SK-N-SH treated with all-trans-retinoic acid at 6 μM for 48 hours (cell line): ENCODE measurements around the gene CNIH1.

Source experiments
- ATAC-seq: fragments of 200-7000 bp; cut with Tn5 transposase; 3 replicates; pipeline ENCODE4 v1.9.1; 2020; ENCODE audit warnings: mild to moderate bottlenecking, moderate library complexity
- ARNTL ChIP-seq: fragments of 450-650 bp; formaldehyde crosslinking; IDR thresholded peaks from 2 replicates; pipeline ENCODE4 v1.5.0; 2020; ENCODE audit warnings: low read depth, mild to moderate bottlenecking, moderate library complexity, borderline replicate concordance
- BACH2 ChIP-seq: fragments of 250-450 bp; sonication (Bioruptor Pico); IDR thresholded peaks from 2 replicates; pipeline ENCODE4 v1.9.0; 2021; ENCODE audit warnings: mild to moderate bottlenecking, borderline replicate concordance
- CREB5 ChIP-seq: fragments of 250-450 bp; sonication (Bioruptor Pico); IDR thresholded peaks from 2 replicates; pipeline ENCODE4 v1.5.1; 2020; ENCODE audit warnings: low read depth, mild to moderate bottlenecking, moderate library complexity
- CSDC2 ChIP-seq: fragments of 250-450 bp; sonication (Bioruptor Pico); IDR thresholded peaks from 2 replicates; pipeline ENCODE4 v1.5.0; 2020; ENCODE audit warnings: mild to moderate bottlenecking, moderate library complexity
- GLIS3 ChIP-seq: fragments of 250-450 bp; sonication (Bioruptor Pico); IDR thresholded peaks from 2 replicates; pipeline ENCODE4 v1.5.0; 2020; ENCODE audit warnings: mild to moderate bottlenecking, moderate library complexity
- ISL1 ChIP-seq: fragments of 250-450 bp; sonication (Bioruptor Pico); IDR thresholded peaks from 2 replicates; pipeline ENCODE4 v2.1.2; 2022; ENCODE audit warnings: mild to moderate bottlenecking, moderate library complexity
- OSR1 ChIP-seq: fragments of 250-450 bp; sonication (Bioruptor Pico); IDR thresholded peaks from 2 replicates; pipeline ENCODE4 v1.8.0; 2022; ENCODE audit warnings: moderate library complexity, mild to moderate bottlenecking, inconsistent platforms
- PATZ1 ChIP-seq: fragments of 250-450 bp; sonication (Bioruptor Pico); IDR thresholded peaks from 2 replicates; pipeline ENCODE4 v1.8.0; 2020; ENCODE audit warnings: mild to moderate bottlenecking, moderate library complexity, borderline replicate concordance
- POU6F1 ChIP-seq: fragments of 250-450 bp; sonication (Bioruptor Pico); IDR thresholded peaks from 2 replicates; pipeline ENCODE4 v1.8.0; 2021; ENCODE audit warnings: low read depth, mild to moderate bottlenecking, moderate library complexity, borderline replicate concordance
- PPARA ChIP-seq: fragments of 250-450 bp; sonication (Bioruptor Pico); IDR thresholded peaks from 2 replicates; pipeline ENCODE4 v1.5.0; 2020; ENCODE audit warnings: mild to moderate bottlenecking, borderline replicate concordance
- RARB ChIP-seq: fragments of 250-450 bp; sonication (Bioruptor Pico); IDR thresholded peaks from 2 replicates; pipeline ENCODE4 v1.8.0; 2021; ENCODE audit warnings: mild to moderate bottlenecking, moderate library complexity
- SNAI2 ChIP-seq: fragments of 250-450 bp; sonication (Bioruptor Pico); IDR thresholded peaks from 2 replicates; pipeline ENCODE4 v1.5.0; 2020; ENCODE audit warnings: mild to moderate bottlenecking, moderate library complexity
- TCF4 ChIP-seq: fragments of 250-450 bp; sonication (Bioruptor Pico); IDR thresholded peaks from 2 replicates; pipeline ENCODE4 v1.8.0; 2021; ENCODE audit warnings: mild to moderate bottlenecking, moderate library complexity, borderline replicate concordance
- TOX ChIP-seq: fragments of 250-450 bp; sonication (Bioruptor Pico); IDR thresholded peaks from 2 replicates; pipeline ENCODE4 v1.8.0; 2021; ENCODE audit warnings: mild to moderate bottlenecking, moderate library complexity, borderline replicate concordance
- TSHZ2 ChIP-seq: fragments of 250-450 bp; sonication (Bioruptor Pico); IDR thresholded peaks from 2 replicates; pipeline ENCODE4 v1.5.0; 2020; ENCODE audit warnings: mild to moderate bottlenecking, moderate library complexity
- ZC3H10 ChIP-seq: fragments of 250-450 bp; sonication (Bioruptor Pico); IDR thresholded peaks from 2 replicates; pipeline ENCODE4 v1.5.1; 2021; ENCODE audit warnings: mild to moderate bottlenecking, moderate library complexity
- ZFP3 ChIP-seq: fragments of 250-450 bp; sonication (Bioruptor Pico); IDR thresholded peaks from 2 replicates; pipeline ENCODE4 v1.5.0; 2020; ENCODE audit warnings: mild to moderate bottlenecking, moderate library complexity
- ZFP30 ChIP-seq: fragments of 450-650 bp; formaldehyde crosslinking; IDR thresholded peaks from 2 replicates; pipeline ENCODE4 v1.5.0; 2022; ENCODE audit warnings: mild to moderate bottlenecking, moderate library complexity
- ZNF565 ChIP-seq: fragments of 450-650 bp; formaldehyde crosslinking; conservative IDR thresholded peaks from 2 replicates; pipeline ENCODE4 v1.5.0; 2020; ENCODE audit warnings: low read depth, mild to moderate bottlenecking, moderate library complexity
- ZNF70 ChIP-seq: fragments of 450-650 bp; formaldehyde crosslinking; IDR thresholded peaks from 2 replicates; pipeline ENCODE4 v1.5.0; 2020; ENCODE audit warnings: mild to moderate bottlenecking, moderate library complexity
- ZNF8 ChIP-seq: fragments of 450-650 bp; formaldehyde crosslinking; IDR thresholded peaks from 2 replicates; pipeline ENCODE4 v1.5.0; 2020; ENCODE audit warnings: mild to moderate bottlenecking, moderate library complexity
- TF ChIP-seq, protein P1 (sequence below): fragments of 250-450 bp; sonication (Bioruptor Pico); IDR thresholded peaks from 2 replicates; pipeline ENCODE4 v1.5.1; 2021; ENCODE audit warnings: mild to moderate bottlenecking, moderate library complexity

Gene CNIH1

DNA sequence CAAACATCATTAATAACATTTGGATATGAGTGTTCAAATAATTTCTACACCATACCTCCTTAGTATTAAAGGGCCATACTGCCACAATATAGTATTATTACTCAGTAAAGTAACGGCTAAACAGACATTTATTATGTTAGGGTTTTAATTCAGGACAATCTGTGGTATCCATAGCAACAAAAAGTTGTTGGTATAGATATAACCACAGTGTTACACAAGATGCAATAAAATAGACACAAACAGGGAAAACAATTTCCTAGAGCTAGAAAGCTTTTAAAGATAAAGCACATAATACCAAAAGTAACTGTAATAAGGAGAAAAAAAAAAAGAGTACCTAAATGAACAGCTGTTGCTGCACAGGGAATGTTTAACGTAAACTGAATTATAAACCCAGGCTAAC, 16.1 kb downstream of the CNIH1 start:
- TF ChIP-seq PATZ1 (CRISPR knock-in tag) (no peak), CREB5 (CRISPR knock-in tag) (no peak), PPARA (CRISPR knock-in tag) (no peak)
- no peak for ATAC-seq

GRCh38 chr14:54424479-54424901, 16.7 kb downstream of the CNIH1 start:
- TF ChIP-seq POU6F1 (CRISPR knock-in tag): no peak
- no peak for TF ChIP-seq TOX (CRISPR knock-in tag)
- TF ChIP-seq BACH2 (CRISPR knock-in tag): no peak
- TF ChIP-seq PPARA (CRISPR knock-in tag): no peak
- no peak for TF ChIP-seq TCF4 (CRISPR knock-in tag)
- TF ChIP-seq OSR1 (CRISPR knock-in tag): no peak
- TF ChIP-seq ZNF565 (CRISPR knock-in tag): no peak
- no peak for TF ChIP-seq SNAI2 (CRISPR knock-in tag)
- no peak for TF ChIP-seq GLIS3 (CRISPR knock-in tag)
- no peak for TF ChIP-seq ZFP30 (CRISPR knock-in tag)
- no peak for TF ChIP-seq ZFP3 (CRISPR knock-in tag)
- no peak for TF ChIP-seq ZNF70 (CRISPR knock-in tag)
- TF ChIP-seq RARB (CRISPR knock-in tag): no peak
- TF ChIP-seq ZC3H10 (CRISPR knock-in tag): no peak
- no peak for TF ChIP-seq PATZ1 (CRISPR knock-in tag)
- TF ChIP-seq CREB5 (CRISPR knock-in tag): no peak
- no peak for TF ChIP-seq TSHZ2 (CRISPR knock-in tag)
- no peak for ATAC-seq

DNA sequence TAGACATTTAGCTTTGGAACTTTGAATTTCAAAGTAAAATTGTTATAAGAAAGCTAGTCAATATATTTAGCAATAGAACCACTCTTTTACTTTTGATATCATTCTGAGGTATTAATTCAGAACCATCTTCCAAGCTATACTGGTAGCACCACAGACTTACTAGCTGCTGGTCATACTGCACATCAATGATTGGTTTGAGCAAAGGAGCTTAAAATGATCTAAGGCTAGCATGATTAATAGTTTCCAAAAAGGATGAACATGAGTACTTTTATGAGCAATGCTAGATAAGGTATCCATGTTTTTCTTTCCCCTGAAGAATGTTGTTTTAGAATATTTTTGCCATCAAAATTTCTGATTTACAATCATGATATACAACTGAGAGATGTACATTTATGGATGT, 17.2 kb downstream of the CNIH1 start:
- no peak for ATAC-seq
- no peak for TF ChIP-seq PPARA (CRISPR knock-in tag)
- TF ChIP-seq OSR1 (CRISPR knock-in tag): no peak
- no peak for TF ChIP-seq CREB5 (CRISPR knock-in tag)
- TF ChIP-seq, protein P1, sequence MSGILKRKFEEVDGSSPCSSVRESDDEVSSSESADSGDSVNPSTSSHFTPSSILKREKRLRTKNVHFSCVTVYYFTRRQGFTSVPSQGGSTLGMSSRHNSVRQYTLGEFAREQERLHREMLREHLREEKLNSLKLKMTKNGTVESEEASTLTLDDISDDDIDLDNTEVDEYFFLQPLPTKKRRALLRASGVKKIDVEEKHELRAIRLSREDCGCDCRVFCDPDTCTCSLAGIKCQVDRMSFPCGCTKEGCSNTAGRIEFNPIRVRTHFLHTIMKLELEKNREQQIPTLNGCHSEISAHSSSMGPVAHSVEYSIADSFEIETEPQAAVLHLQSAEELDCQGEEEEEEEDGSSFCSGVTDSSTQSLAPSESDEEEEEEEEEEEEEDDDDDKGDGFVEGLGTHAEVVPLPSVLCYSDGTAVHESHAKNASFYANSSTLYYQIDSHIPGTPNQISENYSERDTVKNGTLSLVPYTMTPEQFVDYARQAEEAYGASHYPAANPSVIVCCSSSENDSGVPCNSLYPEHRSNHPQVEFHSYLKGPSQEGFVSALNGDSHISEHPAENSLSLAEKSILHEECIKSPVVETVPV (CRISPR knock-in tag): no peak
- no peak for TF ChIP-seq CSDC2 (CRISPR knock-in tag)
- no peak for TF ChIP-seq ARNTL
- TF ChIP-seq ZC3H10 (CRISPR knock-in tag): no peak
- TF ChIP-seq ZNF8 (CRISPR knock-in tag): no peak
- TF ChIP-seq ZNF70 (CRISPR knock-in tag): no peak
- no peak for TF ChIP-seq POU6F1 (CRISPR knock-in tag)
- TF ChIP-seq TOX (CRISPR knock-in tag): no peak
- no peak for TF ChIP-seq ISL1
- TF ChIP-seq ZFP30 (CRISPR knock-in tag): no peak
